CD4-positive, alpha-beta T cell (primary cell): Measurements from ENCODE around the gene UVSSA. TPM values are rescaled to one million over a fixed set of nuclear protein-coding genes. Genes with fewer than 3 reads are reported as not detected.
"Not testable (repeated sequence)": the region's sequence is repeated elsewhere in the genome, so short reads cannot be mapped to it uniquely, and the experiment has no call there.

ENCODE experiments used
- ATAC-seq: fragments of 200-7000 bp; cut with Tn5 transposase; one replicate; pipeline ENCODE4 v1.10.0; 2022; ENCODE audit warnings: mild to moderate bottlenecking; ENCODE audit not compliant: poor library complexity
- CTCF ChIA-PET: fragments of 350-600 bp; sonication (Branson Sonifier 250); formaldehyde crosslinking; loops from one replicate; lab custom pipeline; 2021; ENCODE audit warnings: antibody characterized with exemption, inconsistent platforms; lab: Charles Lee
- POLR2A ChIA-PET: fragments of 350-600 bp; sonication (Branson Sonifier 250); formaldehyde crosslinking; loops from one replicate; lab custom pipeline; 2021; ENCODE audit warnings: antibody characterized with exemption, inconsistent platforms; lab: Charles Lee
- DNase-seq, 14 experiments: peaks; one replicate each; pipeline ENCODE4 v3.0.0-alpha.2; 2013 to 2020; ENCODE audit warnings: mixed read lengths in 2 of 14
- H3K27ac ChIP-seq, 2 donors: one replicate each; pipeline versions ENCODE4 v1.5.1 to v1.7.0; 2013; ENCODE audit warnings: low read length in 2 of 2, low read depth in 1 of 2, mild to moderate bottlenecking in 1 of 2
- H3K27me3 ChIP-seq, 2 experiments: 1 replicate in 1 of 2; 2 replicates in 1 of 2; pipeline versions ENCODE4 v1.6.1 to v1.7.0; 2013; ENCODE audit warnings: low read length in 2 of 2, control low read depth in 1 of 2, mild to moderate bottlenecking in 1 of 2, moderate library complexity in 1 of 2; ENCODE audit not compliant: insufficient read depth in 2 of 2, control insufficient read depth in 1 of 2
- H3K36me3 ChIP-seq: one replicate; pipeline ENCODE4 v1.6.1; 2013; ENCODE audit warnings: low read length, control low read depth; ENCODE audit not compliant: insufficient read depth
- H3K4me1 ChIP-seq: one replicate; pipeline ENCODE4 v1.6.1; 2013; ENCODE audit warnings: low read length, control low read depth; ENCODE audit not compliant: insufficient read depth
- H3K4me3 ChIP-seq: one replicate; pipeline ENCODE4 v1.5.1; 2013; ENCODE audit warnings: mild to moderate bottlenecking, low read length, moderate library complexity
- H3K9me3 ChIP-seq, 2 experiments: 1 replicate in 1 of 2; 2 replicates in 1 of 2; pipeline versions ENCODE4 v1.6.1 to v1.7.0; 2013; ENCODE audit warnings: low read length in 2 of 2, mild to moderate bottlenecking in 2 of 2, control low read depth in 1 of 2, moderate library complexity in 1 of 2; ENCODE audit not compliant: control insufficient read depth in 1 of 2, insufficient read depth in 1 of 2
- H3K27ac Mint-ChIP-seq: one replicate; pipeline ENCODE4 v1.8.0; 2020; ENCODE audit warnings: mixed read lengths
- H3K27me3 Mint-ChIP-seq: one replicate; pipeline ENCODE4 v1.8.0; 2021; ENCODE audit warnings: mixed read lengths
- H3K36me3 Mint-ChIP-seq: one replicate; pipeline ENCODE4 v1.8.0; 2021; ENCODE audit warnings: low read depth, mixed read lengths
- H3K4me1 Mint-ChIP-seq: one replicate; pipeline ENCODE4 v1.8.0; 2021; ENCODE audit warnings: low read depth, mixed read lengths
- H3K4me3 Mint-ChIP-seq: one replicate; pipeline ENCODE4 v1.8.0; 2020; ENCODE audit warnings: mild to moderate bottlenecking, mixed read lengths
- H3K9me3 Mint-ChIP-seq: one replicate; pipeline ENCODE4 v1.8.0; 2020; ENCODE audit warnings: mixed read lengths
- CTCF ChIP-seq: fragments of 200-600 bp; IDR thresholded peaks from one replicate; pipeline ENCODE4 v1.8.0; 2022; ENCODE audit warnings: antibody characterized with exemption, mild to moderate bottlenecking
- intact Hi-C, 2 experiments: fragments of 100-400 bp; cut with DNase I in 1 of 2; cut with micrococcal nuclease in 1 of 2; formaldehyde crosslinking; loops; one replicate each; pipeline versions ENCODE4 v1.15.1 to v1.9.0; 2023 to 2025; cut with DNase I, micrococcal nuclease
- total RNA-seq, 174 experiments: library from RNA in 2 of 174; stranded (reverse) in 2 of 174; gene quantifications; one replicate each; pipeline ENCODE4 v1.2.3 and lab custom pipeline; 2021 to 2026

The UVSSA gene
- total RNA-seq, 2 experiments from 2014 or later = 31.1 to 33.1 TPM

GRCh38 chr4:1331591-1332353 lies 15.2 kb upstream of the UVSSA start:
- POLR2A ChIA-PET = interaction anchor here (1.2 to 3.2 kb wide), 3 partner anchors 14 to 16 kb away, joined by 6 to 14 read pairs (median 7); partner anchors contain the start of gene UVSSA
- peaks cover 57% of the 10 kb centered on the region for H3K36me3 ChIP-seq

GRCh38 chr4:1332686-1333085 lies 14.3 kb upstream of the UVSSA start:
- POLR2A ChIA-PET = interaction anchor here (1.2 to 1.3 kb wide), 2 partner anchors 13 to 14 kb away, joined by 6 to 7 read pairs; partner anchors contain the start of gene UVSSA
- Mint-ChIP-seq H3K27ac (peak overlapping the region; percentile 91), H3K4me1 (peaks cover 43% of the 10 kb centered on the region), H3K36me3 (peaks cover 63% of the 10 kb centered on the region), H3K9me3 (no peaks in the 10 kb centered on the region), H3K27me3 (no peaks in the 10 kb centered on the region), H3K4me3 (no peak overlapping the region)
- Histone ChIP-seq H3K36me3 (peaks cover 57% of the 10 kb centered on the region), H3K4me1 (peaks cover 67% of the 10 kb centered on the region), H3K27me3 (no peaks in the 10 kb centered on the region), H3K4me3 (no peak overlapping the region), H3K9me3 (no peaks in the 10 kb centered on the region), H3K27ac (no peak overlapping the region)
- intact Hi-C loops = loop anchor here in 1 of 2 experiments (5.0 kb wide), 1 partner anchor 85 kb away; the partner anchor contains the start of gene CTBP1
- CTCF ChIA-PET = interaction anchor here (1.1 kb wide), 1 partner anchor 13 kb away, joined by 3 read pairs; no protein-coding TSS in a partner anchor
- DNase-seq = no peak
- ATAC-seq = no peak
- no peak for TF ChIP-seq CTCF

More at GRCh38 chr4:1331591-1332353, 15.2 kb upstream of the UVSSA start:
- no peaks in the 10 kb centered on the region for H3K9me3 Mint-ChIP-seq
- H3K27ac ChIP-seq = peak overlapping the region in 1 of 2 donors; percentile 47
- H3K4me3 ChIP-seq = no peak overlapping the region
- H3K27me3 ChIP-seq = no peaks in the 10 kb centered on the region
- peak overlapping the region; percentile 91 for H3K27ac Mint-ChIP-seq
- TF ChIP-seq CTCF = no peak
- DNase-seq = no peak
- peaks cover 53% of the 10 kb centered on the region for H3K36me3 Mint-ChIP-seq
- ATAC-seq = no peak
- CTCF ChIA-PET = interaction anchor here (1.1 kb wide), 1 partner anchor 14 kb away, joined by 3 read pairs; no protein-coding TSS in a partner anchor
- H3K4me1 Mint-ChIP-seq = peaks cover 36% of the 10 kb centered on the region
- intact Hi-C loops = loop anchor here (2.0 to 5.0 kb wide), 2 partner anchors 15 to 84 kb away; partner anchors contain the start of genes UVSSA (in 2 of the 2) and CTBP1 (in 1 of the 2)
- H3K4me1 ChIP-seq = peaks cover 67% of the 10 kb centered on the region
- no peak overlapping the region for H3K4me3 Mint-ChIP-seq
- H3K27me3 Mint-ChIP-seq = no peaks in the 10 kb centered on the region
- H3K9me3 ChIP-seq = no peaks in the 10 kb centered on the region

- Histone ChIP-seq H3K27me3 (no peaks in the 10 kb centered on the region), H3K4me1 (peaks cover 61% of the 10 kb centered on the region), H3K27ac (no peak overlapping the region), H3K9me3 (no peaks in the 10 kb centered on the region), H3K36me3 (peaks cover 57% of the 10 kb centered on the region), H3K4me3 (no peak overlapping the region)
- Mint-ChIP-seq H3K27ac (peak overlapping the region; percentile 91), H3K36me3 (peaks cover 68% of the 10 kb centered on the region), H3K27me3 (no peaks in the 10 kb centered on the region), H3K4me1 (peaks cover 46% of the 10 kb centered on the region), H3K9me3 (no peaks in the 10 kb centered on the region), H3K4me3 (no peak overlapping the region)
- ATAC-seq (no peak), DNase-seq (no peak)
- no peak for TF ChIP-seq CTCF
- intact Hi-C loops = loop anchor here in 1 of 2 experiments (5.0 kb wide), 1 partner anchor 86 kb away; the partner anchor contains the start of gene CTBP1
- ChIA-PET POLR2A (interaction anchor here (1.2 to 1.3 kb wide), 2 partner anchors 12 to 14 kb away, joined by 6 to 7 read pairs; partner anchors contain the start of gene UVSSA), CTCF (no interaction called here)
Observed at GRCh38 chr4:1333256-1333655, 13.8 kb upstream of the UVSSA start.

- H3K9me3 Mint-ChIP-seq, ATAC-seq, H3K27ac ChIP-seq, H3K9me3 ChIP-seq, H3K4me3 ChIP-seq, CTCF ChIA-PET, H3K27me3 ChIP-seq, H3K27me3 Mint-ChIP-seq, H3K4me3 Mint-ChIP-seq: not testable (repeated sequence)
- peaks cover 43% of the 10 kb centered on the region for H3K4me1 Mint-ChIP-seq
- Histone ChIP-seq H3K36me3 (peaks cover 56% of the 10 kb centered on the region), H3K4me1 (peaks cover 54% of the 10 kb centered on the region)
- peak in 1 of 14 experiments; percentile 32 for DNase-seq
- peaks cover 71% of the 10 kb centered on the region for H3K36me3 Mint-ChIP-seq
- peak overlapping the region; percentile 75 for H3K27ac Mint-ChIP-seq
- intact Hi-C loops = loop anchor here in 1 of 2 experiments (5.0 kb wide), 1 partner anchor 87 kb away; the partner anchor contains the start of gene CTBP1
- POLR2A ChIA-PET = interaction anchor here (1.8 kb wide), 1 partner anchor 12 kb away, joined by 6 read pairs; the partner anchor contains the start of gene UVSSA
Observed at GRCh38 chr4:1333851-1334578, 13.0 kb upstream of the UVSSA start.
